HEK293 (cell line): Measurements from ENCODE around the gene CRHBP.

Experiments
- CTCF ChIA-PET: fragments of 350-600 bp; formaldehyde crosslinking; extraction: SDS; loops from one replicate; lab custom pipeline; 2021; ENCODE audit warnings: antibody characterized with exemption; lab: Yijun Ruan, JAX
- POLR2A ChIA-PET: fragments of 300-600 bp; formaldehyde crosslinking; extraction: SDS; loops from one replicate; lab custom pipeline; 2020; ENCODE audit warnings: antibody characterized with exemption, inconsistent platforms; lab: Yijun Ruan, JAX
- H3K27ac ChIP-seq: fragments of 200-500 bp; sonication (Bioruptor generic); 2 replicates; pipeline ENCODE4 v1.5.1; 2014; ENCODE audit warnings: low read depth, low read length, control low read depth, inconsistent platforms; ENCODE audit errors: extremely low read depth
- H3K36me3 ChIP-seq, 2 experiments: fragments of 200-500 bp in 1 of 2; sonication (Bioruptor generic) in 1 of 2; 1 replicate in 1 of 2; 2 replicates in 1 of 2; pipeline ENCODE4 v1.5.1; 2014 to 2017; ENCODE audit warnings: inconsistent platforms in 2 of 2, low read length in 2 of 2; ENCODE audit not compliant: control insufficient read depth in 2 of 2, insufficient read depth in 1 of 2
- H3K4me1 ChIP-seq: fragments of 200-500 bp; sonication (Bioruptor generic); 2 replicates; pipeline ENCODE4 v1.5.1; 2014; ENCODE audit warnings: mild to moderate bottlenecking, low read length, inconsistent platforms; ENCODE audit not compliant: control insufficient read depth, insufficient read depth
- H3K4me3 ChIP-seq: 2 replicates; pipeline ENCODE4 v1.5.1; 2011; ENCODE audit warnings: low read depth, mild to moderate bottlenecking, control low read depth, low read length, moderate library complexity
- H3K9me3 ChIP-seq: fragments of 200-500 bp; sonication (Bioruptor generic); 2 replicates; pipeline ENCODE4 v1.5.1; 2014; ENCODE audit warnings: low read depth, low read length, inconsistent platforms; ENCODE audit not compliant: control insufficient read depth, insufficient read depth
- FEZF1 ChIP-seq: fragments of 450-650 bp; formaldehyde crosslinking; IDR thresholded peaks from 2 replicates; pipeline ENCODE4 v1.5.1; 2016; ENCODE audit warnings: missing biosample characterization, missing genetic modification characterization
- KLF8 ChIP-seq: fragments of 450-650 bp; formaldehyde crosslinking; IDR thresholded peaks from 2 replicates; pipeline ENCODE4 v1.5.1; 2016; ENCODE audit warnings: missing biosample characterization, missing genetic modification characterization
- RBAK ChIP-seq: fragments of 450-650 bp; formaldehyde crosslinking; IDR thresholded peaks from 2 replicates; pipeline ENCODE4 v1.5.1; 2016; ENCODE audit warnings: missing biosample characterization, missing genetic modification characterization
- ZBTB48 ChIP-seq: fragments of 450-650 bp; formaldehyde crosslinking; IDR thresholded peaks from 2 replicates; pipeline ENCODE4 v1.5.1; 2016; ENCODE audit warnings: missing biosample characterization, missing genetic modification characterization
- ZBTB7A ChIP-seq: fragments of 450-650 bp; formaldehyde crosslinking; IDR thresholded peaks from 2 replicates; pipeline ENCODE4 v1.5.1; 2016; ENCODE audit warnings: low read depth, missing biosample characterization, missing genetic modification characterization
- ZFP3 ChIP-seq: fragments of 450-650 bp; formaldehyde crosslinking; IDR thresholded peaks from 2 replicates; pipeline ENCODE4 v1.5.1; 2016; ENCODE audit warnings: low read depth, missing biosample characterization, missing genetic modification characterization
- ZNF10 ChIP-seq: fragments of 450-650 bp; formaldehyde crosslinking; IDR thresholded peaks from 2 replicates; pipeline ENCODE4 v1.5.1; 2017; ENCODE audit warnings: missing biosample characterization, missing genetic modification characterization
- ZNF146 ChIP-seq: fragments of 450-650 bp; formaldehyde crosslinking; IDR thresholded peaks from 2 replicates; pipeline ENCODE4 v1.5.1; 2016; ENCODE audit warnings: missing biosample characterization, missing genetic modification characterization
- ZNF174 ChIP-seq: fragments of 450-650 bp; formaldehyde crosslinking; IDR thresholded peaks from 2 replicates; pipeline ENCODE4 v1.5.0; 2017; ENCODE audit warnings: missing biosample characterization, mild to moderate bottlenecking, missing genetic modification characterization
- ZNF292 ChIP-seq: fragments of 450-650 bp; formaldehyde crosslinking; IDR thresholded peaks from 2 replicates; pipeline ENCODE4 v1.5.1; 2016; ENCODE audit warnings: low read depth, missing biosample characterization, missing genetic modification characterization, borderline replicate concordance
- ZNF335 ChIP-seq: fragments of 450-650 bp; formaldehyde crosslinking; conservative IDR thresholded peaks from 2 replicates; pipeline ENCODE4 v1.5.1; 2016; ENCODE audit warnings: missing biosample characterization, missing genetic modification characterization
- ZNF37A ChIP-seq: fragments of 450-650 bp; IDR thresholded peaks from 2 replicates; pipeline ENCODE4 v1.5.1; 2018; ENCODE audit warnings: missing biosample characterization, missing genetic modification characterization
- ZNF423 ChIP-seq: fragments of 450-650 bp; formaldehyde crosslinking; IDR thresholded peaks from 2 replicates; pipeline ENCODE4 v1.5.1; 2016; ENCODE audit warnings: missing biosample characterization, missing genetic modification characterization
- ZNF585B ChIP-seq: fragments of 450-650 bp; formaldehyde crosslinking; IDR thresholded peaks from 2 replicates; pipeline ENCODE4 v1.5.1; 2016; ENCODE audit warnings: missing biosample characterization, missing genetic modification characterization
- ZNF626 ChIP-seq: fragments of 450-650 bp; sonication (Bioruptor Pico); formaldehyde crosslinking; IDR thresholded peaks from 2 replicates; pipeline ENCODE4 v1.5.1; 2018; ENCODE audit warnings: missing biosample characterization, missing genetic modification characterization, inconsistent platforms
- ZNF785 ChIP-seq: fragments of 450-650 bp; formaldehyde crosslinking; IDR thresholded peaks from 2 replicates; pipeline ENCODE4 v1.5.1; 2016; ENCODE audit warnings: missing biosample characterization, missing genetic modification characterization
- TF ChIP-seq, protein P1 (sequence below): fragments of 450-650 bp; IDR thresholded peaks from 2 replicates; pipeline ENCODE4 v1.5.1; 2018; ENCODE audit warnings: missing biosample characterization, missing genetic modification characterization
- TF ChIP-seq, protein P2 (sequence below): fragments of 450-650 bp; formaldehyde crosslinking; IDR thresholded peaks from 2 replicates; pipeline ENCODE4 v1.5.1; 2016; ENCODE audit warnings: missing biosample characterization, missing genetic modification characterization
- TF ChIP-seq, protein P3 (sequence below): fragments of 450-650 bp; formaldehyde crosslinking; IDR thresholded peaks from 2 replicates; pipeline ENCODE4 v1.5.1; 2016; ENCODE audit warnings: missing biosample characterization, missing genetic modification characterization, low read depth
- TF ChIP-seq, protein P4 (sequence below): fragments of 450-650 bp; formaldehyde crosslinking; IDR thresholded peaks from 2 replicates; pipeline ENCODE4 v1.5.1; 2017; ENCODE audit warnings: missing biosample characterization, mild to moderate bottlenecking, missing genetic modification characterization, moderate library complexity

CRHBP gene

DNA sequence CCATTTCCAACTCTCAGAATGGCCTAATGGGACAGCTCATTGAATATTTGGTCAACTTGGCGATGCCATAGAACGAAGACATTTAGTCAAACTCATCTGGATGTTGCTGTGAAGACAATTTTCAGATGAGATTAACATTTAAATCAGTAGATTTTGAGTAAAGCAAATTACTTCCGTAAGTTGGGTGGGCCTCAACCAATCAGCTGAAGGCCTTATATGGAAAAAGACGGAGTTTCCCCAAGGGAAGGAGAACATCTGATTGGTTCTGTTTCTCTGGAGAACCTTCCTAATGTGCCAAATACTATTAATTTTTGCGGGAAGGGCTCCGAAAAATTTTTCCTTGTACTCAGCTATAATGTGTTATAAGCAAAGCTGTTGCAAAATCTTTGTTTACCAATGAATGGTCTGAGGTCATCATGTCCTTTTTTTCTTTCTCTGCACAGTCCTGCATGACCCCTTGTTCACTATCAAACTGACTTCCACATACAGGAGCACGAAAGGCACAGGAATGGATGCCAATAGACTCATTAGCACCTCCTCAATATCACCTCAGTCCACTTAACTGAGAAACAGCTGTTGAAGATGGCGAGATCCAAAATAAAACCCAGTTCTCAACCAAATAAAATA lies 27.8 kb downstream of the CRHBP start:
- Histone ChIP-seq H3K4me1 (no peaks in the 10 kb centered on the region), H3K9me3 (no peaks in the 10 kb centered on the region), H3K27ac (no peak overlapping the region), H3K36me3 (no peaks in the 10 kb centered on the region), H3K4me3 (no peak overlapping the region)
- ChIA-PET POLR2A (no interaction called here), CTCF (interaction anchor here (0.7 kb wide), 1 partner anchor 703 kb away, joined by 3 read pairs; no protein-coding TSS in a partner anchor)
- TF ChIP-seq, protein P1, sequence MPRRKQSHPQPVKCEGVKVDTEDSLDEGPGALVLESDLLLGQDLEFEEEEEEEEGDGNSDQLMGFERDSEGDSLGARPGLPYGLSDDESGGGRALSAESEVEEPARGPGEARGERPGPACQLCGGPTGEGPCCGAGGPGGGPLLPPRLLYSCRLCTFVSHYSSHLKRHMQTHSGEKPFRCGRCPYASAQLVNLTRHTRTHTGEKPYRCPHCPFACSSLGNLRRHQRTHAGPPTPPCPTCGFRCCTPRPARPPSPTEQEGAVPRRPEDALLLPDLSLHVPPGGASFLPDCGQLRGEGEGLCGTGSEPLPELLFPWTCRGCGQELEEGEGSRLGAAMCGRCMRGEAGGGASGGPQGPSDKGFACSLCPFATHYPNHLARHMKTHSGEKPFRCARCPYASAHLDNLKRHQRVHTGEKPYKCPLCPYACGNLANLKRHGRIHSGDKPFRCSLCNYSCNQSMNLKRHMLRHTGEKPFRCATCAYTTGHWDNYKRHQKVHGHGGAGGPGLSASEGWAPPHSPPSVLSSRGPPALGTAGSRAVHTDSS = no peak
- TF ChIP-seq ZNF10 = peak; percentile 87

DNA sequence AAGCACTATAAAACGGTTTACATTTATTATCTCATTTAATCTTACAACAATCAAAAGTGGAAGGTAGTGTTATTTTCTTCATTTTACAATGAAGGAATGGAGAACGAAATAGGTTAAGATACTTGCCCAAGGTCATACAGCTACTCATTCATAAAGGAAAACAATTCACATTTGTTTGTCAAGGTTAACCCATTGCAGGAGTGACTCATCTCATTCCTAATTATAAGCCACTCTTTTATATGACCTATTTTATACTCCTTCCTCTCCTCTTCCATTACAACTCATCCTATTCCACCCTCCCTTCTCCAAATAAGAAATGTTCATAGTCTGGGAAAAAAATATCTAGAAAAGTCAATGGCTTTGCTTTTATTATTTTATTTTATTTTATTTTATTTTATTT lies 29.6 kb downstream of the CRHBP start:
- TF ChIP-seq ZNF785 (tag by site-specific recombination) = no peak
- TF ChIP-seq, protein P2, sequence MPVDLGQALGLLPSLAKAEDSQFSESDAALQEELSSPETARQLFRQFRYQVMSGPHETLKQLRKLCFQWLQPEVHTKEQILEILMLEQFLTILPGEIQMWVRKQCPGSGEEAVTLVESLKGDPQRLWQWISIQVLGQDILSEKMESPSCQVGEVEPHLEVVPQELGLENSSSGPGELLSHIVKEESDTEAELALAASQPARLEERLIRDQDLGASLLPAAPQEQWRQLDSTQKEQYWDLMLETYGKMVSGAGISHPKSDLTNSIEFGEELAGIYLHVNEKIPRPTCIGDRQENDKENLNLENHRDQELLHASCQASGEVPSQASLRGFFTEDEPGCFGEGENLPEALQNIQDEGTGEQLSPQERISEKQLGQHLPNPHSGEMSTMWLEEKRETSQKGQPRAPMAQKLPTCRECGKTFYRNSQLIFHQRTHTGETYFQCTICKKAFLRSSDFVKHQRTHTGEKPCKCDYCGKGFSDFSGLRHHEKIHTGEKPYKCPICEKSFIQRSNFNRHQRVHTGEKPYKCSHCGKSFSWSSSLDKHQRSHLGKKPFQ (tag by site-specific recombination) = no peak
- no peak for TF ChIP-seq ZNF37A (tag by site-specific recombination)
- no peak for TF ChIP-seq ZNF146 (tag by site-specific recombination)
- TF ChIP-seq ZFP3 (tag by site-specific recombination) = no peak
- TF ChIP-seq ZNF423 (tag by site-specific recombination) = no peak
- no peak for TF ChIP-seq ZNF626 (tag by site-specific recombination)
- TF ChIP-seq ZNF585B (tag by site-specific recombination) = no peak
- no peak for TF ChIP-seq ZNF292 (tag by site-specific recombination)
- TF ChIP-seq, protein P3, sequence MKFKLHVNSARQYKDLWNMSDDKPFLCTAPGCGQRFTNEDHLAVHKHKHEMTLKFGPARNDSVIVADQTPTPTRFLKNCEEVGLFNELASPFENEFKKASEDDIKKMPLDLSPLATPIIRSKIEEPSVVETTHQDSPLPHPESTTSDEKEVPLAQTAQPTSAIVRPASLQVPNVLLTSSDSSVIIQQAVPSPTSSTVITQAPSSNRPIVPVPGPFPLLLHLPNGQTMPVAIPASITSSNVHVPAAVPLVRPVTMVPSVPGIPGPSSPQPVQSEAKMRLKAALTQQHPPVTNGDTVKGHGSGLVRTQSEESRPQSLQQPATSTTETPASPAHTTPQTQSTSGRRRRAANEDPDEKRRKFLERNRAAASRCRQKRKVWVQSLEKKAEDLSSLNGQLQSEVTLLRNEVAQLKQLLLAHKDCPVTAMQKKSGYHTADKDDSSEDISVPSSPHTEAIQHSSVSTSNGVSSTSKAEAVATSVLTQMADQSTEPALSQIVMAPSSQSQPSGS (tag by site-specific recombination) = no peak
- no peak for TF ChIP-seq ZBTB48 (tag by site-specific recombination)
- TF ChIP-seq ZNF174 (tag by site-specific recombination) = no peak
- no peak for TF ChIP-seq KLF8 (tag by site-specific recombination)
- TF ChIP-seq, protein P4, sequence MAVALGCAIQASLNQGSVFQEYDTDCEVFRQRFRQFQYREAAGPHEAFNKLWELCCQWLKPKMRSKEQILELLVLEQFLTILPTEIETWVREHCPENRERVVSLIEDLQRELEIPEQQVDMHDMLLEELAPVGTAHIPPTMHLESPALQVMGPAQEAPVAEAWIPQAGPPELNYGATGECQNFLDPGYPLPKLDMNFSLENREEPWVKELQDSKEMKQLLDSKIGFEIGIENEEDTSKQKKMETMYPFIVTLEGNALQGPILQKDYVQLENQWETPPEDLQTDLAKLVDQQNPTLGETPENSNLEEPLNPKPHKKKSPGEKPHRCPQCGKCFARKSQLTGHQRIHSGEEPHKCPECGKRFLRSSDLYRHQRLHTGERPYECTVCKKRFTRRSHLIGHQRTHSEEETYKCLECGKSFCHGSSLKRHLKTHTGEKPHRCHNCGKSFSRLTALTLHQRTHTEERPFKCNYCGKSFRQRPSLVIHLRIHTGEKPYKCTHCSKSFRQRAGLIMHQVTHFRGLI (tag by site-specific recombination) = no peak
- no peak for TF ChIP-seq ZNF335
- TF ChIP-seq ZBTB7A = no peak
- TF ChIP-seq RBAK (tag by site-specific recombination) = no peak
- no peak for TF ChIP-seq FEZF1 (tag by site-specific recombination)
- H3K4me1 ChIP-seq = no peaks in the 10 kb centered on the region; the same call in 1 of the 2 replicates
- no peak overlapping the region for H3K27ac ChIP-seq
- H3K4me3 ChIP-seq = no peak overlapping the region
- H3K9me3 ChIP-seq = no peaks in the 10 kb centered on the region
- ChIA-PET POLR2A (no interaction called here), CTCF (no interaction called here)
- H3K36me3 ChIP-seq = no peaks in the 10 kb centered on the region
